ENCODE measurements around the gene TATDN3. TPM values are rescaled to one million over a fixed set of nuclear protein-coding genes. Genes with fewer than 3 reads are reported as not detected.
"Not testable (repeated sequence)": the region's sequence is repeated elsewhere in the genome, so short reads cannot be mapped to it uniquely, and the experiment has no call there.

The TATDN3 gene
- total RNA-seq, 1 donor from 2014 or later = 29.3 TPM

- no peak for DNase-seq
These were observed 16.5 kb upstream of the TATDN3 start for GRCh38 chr1:212775241-212775640.

GRCh38 chr1:212777151-212777550 lies 14.5 kb upstream of the TATDN3 start:
- no peak for DNase-seq

- not testable (repeated sequence) for DNase-seq
These were observed 12.6 kb upstream of the TATDN3 start for GRCh38 chr1:212779086-212779485.

- DNase-seq = no peak
These were observed 10.9 kb upstream of the TATDN3 start for GRCh38 chr1:212780759-212781158.

GRCh38 chr1:212781225-212781624 lies 10.5 kb upstream of the TATDN3 start:
- DNase-seq = no peak

- no peak for DNase-seq
These were observed 9.1 kb upstream of the TATDN3 start for GRCh38 chr1:212782422-212783154.

GRCh38 chr1:212783976-212784375 lies 7.7 kb upstream of the TATDN3 start:
- DNase-seq = no peak

- DNase-seq = no peak
These were observed 5.8 kb upstream of the TATDN3 start for GRCh38 chr1:212785871-212786270.

GRCh38 chr1:212791261-212791675 lies 426 bp upstream of the TATDN3 start:
- peak; percentile 75 for DNase-seq

GRCh38 chr1:212792396-212792908 lies 758 bp downstream of the TATDN3 start:
- DNase-seq = no peak

- DNase-seq = no peak
These were observed 2.9 kb downstream of the TATDN3 start for GRCh38 chr1:212794561-212795014.

- DNase-seq = no peak
These were observed 6.0 kb downstream of the TATDN3 start for GRCh38 chr1:212797681-212798080.

GRCh38 chr1:212805767-212806166 lies 14.1 kb downstream of the TATDN3 start:
- DNase-seq = no peak

GRCh38 chr1:212814537-212815334 lies 23.0 kb downstream of the TATDN3 start:
- no peak for DNase-seq

GRCh38 chr1:212816567-212817278 lies 25.0 kb downstream of the TATDN3 start:
- no peak for DNase-seq

GRCh38 chr1:212819726-212820125 lies 28.0 kb downstream of the TATDN3 start:
- no peak for DNase-seq

GRCh38 chr1:212820969-212821368 lies 29.3 kb downstream of the TATDN3 start:
- DNase-seq = no peak

GRCh38 chr1:212822956-212823355 lies 31.3 kb downstream of the TATDN3 start:
- no peak for DNase-seq

- no peak for DNase-seq
These were observed 32.5 kb downstream of the TATDN3 start for GRCh38 chr1:212824201-212824600.

- DNase-seq = no peak
These were observed 34.2 kb downstream of the TATDN3 start for GRCh38 chr1:212825798-212826452.

GRCh38 chr1:212827171-212827776 lies 35.6 kb downstream of the TATDN3 start:
- DNase-seq = no peak

GRCh38 chr1:212827831-212828278 lies 36.2 kb downstream of the TATDN3 start:
- DNase-seq = no peak
